Central memory CD8-positive, alpha-beta T cell (primary cell): Measurements from ENCODE around the gene PDE4B.
A peak's percentile ranks its signal among the peaks of the same experiment; 100 is the strongest.

Source experiments
- ATAC-seq: fragments of 150-1000 bp; cut with Tn5 transposase; replicated peaks from 2 replicates; pipeline ENCODE4 v1.10.0; 2022; ENCODE audit warnings: mild to moderate bottlenecking, moderate FRiP score, moderate number of reproducible peaks; ENCODE audit not compliant: poor library complexity, severe bottlenecking; ENCODE audit errors: extremely low read depth
- DNase-seq, 2 donors: peaks; one replicate each; pipeline ENCODE4 v3.0.0; 2021; ENCODE audit warnings: low spot score in 2 of 2
- H3K27ac Mint-ChIP-seq: one replicate; pipeline ENCODE4 v1.8.0; 2022; ENCODE audit warnings: low read depth, mild to moderate bottlenecking, moderate library complexity, mixed read lengths
- H3K27me3 Mint-ChIP-seq: one replicate; pipeline ENCODE4 v1.8.0; 2022; ENCODE audit warnings: mixed read lengths
- H3K36me3 Mint-ChIP-seq: one replicate; pipeline ENCODE4 v1.8.0; 2022; ENCODE audit warnings: mild to moderate bottlenecking, moderate library complexity, mixed read lengths; ENCODE audit not compliant: insufficient read depth
- H3K4me1 Mint-ChIP-seq: one replicate; pipeline ENCODE4 v1.8.0; 2022; ENCODE audit warnings: mixed read lengths
- H3K4me3 Mint-ChIP-seq: one replicate; pipeline ENCODE4 v1.8.0; 2022; ENCODE audit warnings: mild to moderate bottlenecking, moderate library complexity, mixed read lengths
- H3K9me3 Mint-ChIP-seq: one replicate; pipeline ENCODE4 v1.8.0; 2022; ENCODE audit warnings: mixed read lengths

The PDE4B gene

GRCh38 chr1:66251546-66251945 lies 458.9 kb downstream of the PDE4B start:
- peaks cover 8% of the 10 kb centered on the region for H3K36me3 Mint-ChIP-seq
- no peak overlapping the region for H3K27ac Mint-ChIP-seq
- H3K27me3 Mint-ChIP-seq, result no peaks in the 10 kb centered on the region
- ATAC-seq, result no peak
- no peak overlapping the region for H3K4me3 Mint-ChIP-seq
- H3K9me3 Mint-ChIP-seq, result no peaks in the 10 kb centered on the region
- no peak for DNase-seq
- H3K4me1 Mint-ChIP-seq, result peaks cover 37% of the 10 kb centered on the region

DNA sequence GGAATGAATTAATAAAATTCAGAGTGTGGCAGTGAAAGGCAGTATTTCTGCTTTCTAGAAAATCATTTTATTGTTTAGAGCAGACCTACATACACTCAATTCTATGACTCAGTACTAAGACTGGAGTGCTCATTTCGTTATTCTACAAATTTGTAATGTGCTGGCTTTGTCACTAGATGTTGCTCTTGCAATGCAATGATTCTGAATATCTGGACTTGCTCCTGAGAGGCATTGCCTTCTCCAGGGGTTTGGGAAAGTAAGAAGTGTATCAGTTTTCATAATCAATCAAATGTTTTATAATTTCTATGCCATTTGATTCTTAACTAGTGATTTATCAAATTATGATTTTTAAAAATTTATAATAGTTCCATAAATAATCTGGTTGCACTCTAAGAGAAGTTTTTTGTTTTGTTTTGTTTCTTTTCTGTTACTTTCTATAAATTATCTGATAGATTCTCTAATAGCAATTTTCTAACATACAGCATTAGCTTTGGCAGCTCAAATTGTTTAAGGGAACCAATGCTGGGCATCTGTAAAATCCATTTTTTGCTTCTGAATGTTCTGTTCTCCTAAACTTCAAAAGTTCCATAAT lies 460.7 kb downstream of the PDE4B start:
- ATAC-seq (peak; percentile 40), DNase-seq (no peak)
- Mint-ChIP-seq H3K27ac (no peak overlapping the region), H3K4me1 (peaks cover 25% of the 10 kb centered on the region), H3K4me3 (no peak overlapping the region), H3K36me3 (peaks cover 2% of the 10 kb centered on the region), H3K27me3 (no peaks in the 10 kb centered on the region), H3K9me3 (no peaks in the 10 kb centered on the region)

DNA sequence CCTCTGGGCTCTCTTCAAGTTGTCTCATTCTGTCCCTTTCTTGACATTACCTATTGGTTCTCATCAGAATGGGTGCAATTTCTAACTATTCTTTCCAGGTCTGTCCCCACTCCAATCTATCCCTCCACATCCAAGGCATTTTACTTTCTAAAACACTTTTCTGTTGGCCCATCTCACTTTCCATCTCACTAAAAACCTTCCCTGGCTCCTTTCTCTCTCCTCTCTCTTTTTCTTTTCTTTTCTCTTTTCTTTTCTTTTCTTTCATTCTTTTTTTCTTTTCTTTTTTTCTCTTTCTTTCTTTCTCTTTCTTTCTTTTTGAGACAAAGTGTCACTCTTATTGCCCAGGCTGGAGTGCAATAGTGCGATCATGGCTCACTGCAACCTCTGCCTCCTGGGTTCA lies 462.1 kb downstream of the PDE4B start:
- Mint-ChIP-seq H3K9me3 (no peaks in the 10 kb centered on the region), H3K4me3 (no peak overlapping the region), H3K27ac (peak overlapping the region; percentile 13), H3K4me1 (peaks cover 21% of the 10 kb centered on the region), H3K36me3 (no peaks in the 10 kb centered on the region), H3K27me3 (no peaks in the 10 kb centered on the region)
- DNase-seq (no peak), ATAC-seq (no peak)

DNA sequence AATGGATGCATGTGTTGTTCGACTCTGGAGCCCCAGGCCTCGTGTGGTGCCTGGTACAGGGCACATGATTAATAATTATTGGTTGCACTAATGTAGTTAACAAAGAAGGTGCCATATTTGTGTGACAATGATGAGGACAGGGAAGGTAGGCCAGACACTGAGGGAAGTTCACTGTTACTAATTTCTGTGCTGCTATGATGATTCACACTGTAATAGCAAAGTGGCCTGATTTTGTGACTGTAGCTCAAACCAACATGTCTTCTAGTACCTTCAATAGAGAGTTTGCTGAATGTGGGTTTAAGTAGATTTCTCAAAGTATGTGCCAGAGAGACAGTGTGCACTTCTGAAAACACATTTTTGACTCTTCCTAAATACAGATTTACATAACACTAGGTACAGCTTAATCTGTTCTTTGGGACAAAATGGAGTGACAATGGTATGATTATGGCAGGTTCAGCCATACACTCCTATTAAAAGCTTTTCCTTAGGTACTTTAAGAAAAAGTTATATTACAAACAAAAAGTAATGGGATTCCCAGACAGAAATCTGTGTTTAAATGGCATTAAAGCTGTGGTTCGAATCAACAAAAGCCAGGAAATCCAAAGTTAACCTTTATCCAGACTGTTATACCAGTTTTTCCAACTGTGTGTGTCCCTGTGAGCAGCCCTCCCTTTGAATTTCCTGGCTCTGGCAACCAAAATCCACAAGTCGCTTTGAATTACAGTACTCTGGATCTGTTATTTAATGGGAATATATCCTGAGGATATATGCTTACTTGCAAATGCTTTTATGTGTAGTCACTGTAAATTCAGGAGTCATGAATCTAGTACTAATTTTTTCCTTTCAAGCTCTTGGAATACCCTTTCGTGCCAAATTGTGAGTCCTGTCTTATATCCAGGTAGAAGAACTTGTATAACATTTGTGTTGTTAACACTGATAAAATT lies 464.2 kb downstream of the PDE4B start:
- Mint-ChIP-seq H3K9me3 (no peaks in the 10 kb centered on the region), H3K27me3 (no peaks in the 10 kb centered on the region), H3K27ac (no peak overlapping the region), H3K4me3 (no peak overlapping the region), H3K4me1 (peaks cover 15% of the 10 kb centered on the region), H3K36me3 (no peaks in the 10 kb centered on the region)
- DNase-seq (no peak), ATAC-seq (no peak)

DNA sequence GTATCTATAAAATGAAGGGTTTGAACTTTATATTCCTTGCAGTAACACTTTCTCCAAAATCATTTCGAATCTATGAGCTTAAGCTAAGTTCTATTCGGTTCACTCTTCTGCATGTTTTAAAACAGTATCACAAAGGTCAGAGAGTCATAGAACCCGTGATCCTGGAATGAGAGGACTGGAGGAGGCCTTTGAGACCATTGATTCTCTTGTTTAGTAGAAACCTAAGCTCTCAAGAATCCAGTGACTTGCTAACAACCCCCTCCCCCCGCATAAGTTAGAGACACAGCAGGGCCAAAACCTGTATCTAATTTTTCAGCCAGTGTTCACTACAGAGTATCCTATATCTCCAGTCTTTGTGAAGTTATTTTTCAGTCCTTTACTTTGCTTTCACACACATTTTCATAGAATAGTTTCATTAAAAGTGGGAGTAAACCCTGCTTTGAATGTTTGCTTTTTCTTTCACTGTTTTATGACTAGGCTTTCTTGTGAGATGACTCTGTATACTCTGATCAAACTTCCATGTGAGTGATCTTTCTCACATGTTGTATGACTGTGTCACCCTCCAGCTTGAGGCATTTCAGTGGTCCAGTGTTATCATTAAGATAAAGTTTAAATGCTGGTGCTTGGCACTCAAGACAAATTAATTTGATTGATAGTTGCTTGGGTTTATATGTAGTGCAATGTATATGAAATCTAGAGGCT lies 465.9 kb downstream of the PDE4B start:
- Mint-ChIP-seq H3K9me3 (no peaks in the 10 kb centered on the region), H3K27ac (no peak overlapping the region), H3K27me3 (no peaks in the 10 kb centered on the region)

GRCh38 chr1:66261364-66261763 lies 468.7 kb downstream of the PDE4B start:
- DNase-seq (no peak), ATAC-seq (no peak)
- no peaks in the 10 kb centered on the region for H3K27me3 Mint-ChIP-seq
- H3K36me3 Mint-ChIP-seq, result no peaks in the 10 kb centered on the region
- H3K9me3 Mint-ChIP-seq, result no peaks in the 10 kb centered on the region
- peaks cover 6% of the 10 kb centered on the region for H3K4me1 Mint-ChIP-seq
- no peak overlapping the region for H3K4me3 Mint-ChIP-seq
- no peak overlapping the region for H3K27ac Mint-ChIP-seq

More for the DNA sequence above, 465.9 kb downstream of the PDE4B start:
- Mint-ChIP-seq H3K4me1 (peaks cover 15% of the 10 kb centered on the region), H3K4me3 (no peak overlapping the region), H3K36me3 (no peaks in the 10 kb centered on the region)
- ATAC-seq, result no peak
- no peak for DNase-seq

DNA sequence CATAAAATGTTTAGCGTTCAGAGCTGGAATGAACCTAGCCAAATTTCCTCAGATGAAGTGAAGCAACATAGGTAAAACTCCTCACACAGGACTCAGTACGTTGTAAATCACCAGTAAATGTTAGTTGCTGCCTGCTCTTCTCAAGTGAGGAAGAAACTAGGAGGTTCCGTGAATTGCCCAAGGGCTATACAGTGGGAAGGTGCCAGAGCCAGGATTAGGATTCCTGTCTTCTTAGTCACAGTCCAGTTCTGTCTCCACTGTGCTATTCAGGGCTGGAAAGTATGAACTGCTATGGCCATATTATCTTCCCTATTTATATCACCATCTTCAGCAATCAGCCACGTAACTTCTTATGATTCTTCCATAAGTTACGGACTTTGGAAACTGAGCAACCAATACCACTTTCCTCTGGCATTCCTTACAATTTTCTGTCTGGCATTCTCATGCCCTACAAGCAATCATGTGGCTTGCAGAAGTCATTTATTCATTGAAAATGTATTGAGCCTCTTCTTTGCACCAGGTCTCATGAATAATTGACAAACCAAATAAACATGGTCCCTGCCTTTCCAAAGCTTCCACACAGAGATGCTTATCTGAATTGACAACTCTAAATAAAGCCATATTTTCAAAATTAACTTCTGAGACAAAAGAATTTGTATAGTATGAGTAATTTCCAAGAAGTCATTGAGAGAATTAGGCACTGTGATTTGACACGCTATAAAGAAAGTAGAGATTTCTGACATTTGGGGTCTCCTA lies 469.7 kb downstream of the PDE4B start:
- no peak overlapping the region for H3K27ac Mint-ChIP-seq
- no peaks in the 10 kb centered on the region for H3K27me3 Mint-ChIP-seq
- DNase-seq (no peak), ATAC-seq (no peak)
- H3K9me3 Mint-ChIP-seq, result no peaks in the 10 kb centered on the region
- no peak overlapping the region for H3K4me3 Mint-ChIP-seq
- no peaks in the 10 kb centered on the region for H3K36me3 Mint-ChIP-seq
- H3K4me1 Mint-ChIP-seq, result peaks cover 6% of the 10 kb centered on the region

DNA sequence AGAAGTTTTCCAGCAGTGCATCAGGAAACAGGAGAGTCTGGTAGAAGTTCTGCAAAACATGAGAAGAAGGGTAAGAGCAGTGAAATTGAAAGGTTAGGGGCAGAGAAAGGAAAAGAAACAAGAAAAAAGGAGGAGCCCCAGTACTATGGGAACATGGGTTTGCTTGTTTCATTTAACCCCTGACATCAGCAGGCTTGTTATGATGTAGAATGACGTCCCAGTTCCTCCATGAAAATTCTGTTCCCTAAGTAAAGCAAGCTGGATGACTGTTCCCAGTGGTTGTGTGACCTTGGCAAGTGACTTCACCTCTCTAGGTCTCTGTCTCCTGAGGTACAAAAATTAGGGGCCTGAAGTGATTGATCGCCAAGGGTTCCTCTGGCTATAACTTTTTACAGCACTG lies 472.6 kb downstream of the PDE4B start:
- H3K27me3 Mint-ChIP-seq, result no peaks in the 10 kb centered on the region
- peaks cover 6% of the 10 kb centered on the region for H3K4me1 Mint-ChIP-seq
- no peak overlapping the region for H3K4me3 Mint-ChIP-seq
- H3K36me3 Mint-ChIP-seq, result no peaks in the 10 kb centered on the region
- H3K9me3 Mint-ChIP-seq, result no peaks in the 10 kb centered on the region
- no peak overlapping the region for H3K27ac Mint-ChIP-seq
- ATAC-seq (no peak), DNase-seq (no peak)

DNA sequence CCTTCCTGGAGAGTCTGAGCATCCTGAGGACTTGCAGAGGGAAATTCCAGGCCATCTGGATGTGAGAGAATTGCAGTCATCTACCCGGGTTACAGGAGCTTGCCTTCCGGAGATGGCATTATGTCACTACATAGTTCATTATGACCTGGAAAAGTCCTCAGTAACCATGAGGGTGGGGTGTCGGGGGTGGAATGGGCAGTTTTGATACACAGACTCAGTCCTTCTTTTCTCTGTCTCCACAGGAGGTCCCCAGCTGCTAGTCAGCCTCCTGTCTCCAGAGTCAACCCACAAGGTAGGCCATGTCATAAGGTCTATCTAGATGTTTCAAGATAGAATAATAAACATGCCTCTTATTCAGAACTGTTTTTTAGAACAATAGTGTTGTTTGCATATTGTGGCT lies 473.1 kb downstream of the PDE4B start:
- H3K4me3 Mint-ChIP-seq, result no peak overlapping the region
- H3K27me3 Mint-ChIP-seq, result no peaks in the 10 kb centered on the region
- no peaks in the 10 kb centered on the region for H3K36me3 Mint-ChIP-seq
- ATAC-seq, result no peak
- DNase-seq, result no peak
- H3K4me1 Mint-ChIP-seq, result peaks cover 6% of the 10 kb centered on the region
- no peaks in the 10 kb centered on the region for H3K9me3 Mint-ChIP-seq
- H3K27ac Mint-ChIP-seq, result no peak overlapping the region

DNA sequence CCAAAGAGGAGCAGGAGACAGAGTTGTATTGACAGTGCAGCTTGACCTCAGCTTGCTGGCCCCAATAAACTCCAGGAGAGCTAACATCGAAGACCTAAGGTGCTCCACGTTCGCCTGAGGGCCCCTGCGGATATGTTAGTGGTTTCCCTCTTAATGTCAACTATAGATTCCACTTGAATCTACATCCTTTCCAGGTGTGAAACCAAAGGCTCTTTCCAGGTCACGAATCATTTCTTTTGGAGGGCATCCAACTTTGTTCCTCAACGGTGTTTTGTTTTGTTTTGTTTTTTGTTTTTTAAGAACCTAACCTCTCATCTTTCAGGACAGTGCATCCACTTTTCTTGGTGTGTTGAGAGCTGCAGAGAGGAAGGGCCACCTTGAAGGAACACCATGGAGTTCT lies 473.7 kb downstream of the PDE4B start:
- no peak for ATAC-seq
- peaks cover 7% of the 10 kb centered on the region for H3K4me1 Mint-ChIP-seq

GRCh38 chr1:66266756-66267155 lies 474.1 kb downstream of the PDE4B start:
- Mint-ChIP-seq H3K4me3 (no peak overlapping the region), H3K9me3 (no peaks in the 10 kb centered on the region), H3K4me1 (peaks cover 7% of the 10 kb centered on the region), H3K27ac (no peak overlapping the region), H3K36me3 (no peaks in the 10 kb centered on the region), H3K27me3 (no peaks in the 10 kb centered on the region)
- DNase-seq (no peak), ATAC-seq (no peak)

More for the DNA sequence above, 473.7 kb downstream of the PDE4B start:
- H3K9me3 Mint-ChIP-seq, result no peaks in the 10 kb centered on the region
- H3K27ac Mint-ChIP-seq, result no peak overlapping the region
- no peak overlapping the region for H3K4me3 Mint-ChIP-seq
- DNase-seq, result no peak
- H3K36me3 Mint-ChIP-seq, result no peaks in the 10 kb centered on the region
- H3K27me3 Mint-ChIP-seq, result no peaks in the 10 kb centered on the region

- Mint-ChIP-seq H3K4me1 (peaks cover 13% of the 10 kb centered on the region), H3K27me3 (no peaks in the 10 kb centered on the region)
These were observed 474.7 kb downstream of the PDE4B start for GRCh38 chr1:66267201-66267940.

More at GRCh38 chr1:66267201-66267940, 474.7 kb downstream of the PDE4B start:
- no peaks in the 10 kb centered on the region for H3K36me3 Mint-ChIP-seq
- no peak overlapping the region for H3K27ac Mint-ChIP-seq
- no peak overlapping the region for H3K4me3 Mint-ChIP-seq
- ATAC-seq, result no peak
- H3K9me3 Mint-ChIP-seq, result no peaks in the 10 kb centered on the region
- no peak for DNase-seq
